ENCODE results near the gene YAP1.

DNA sequence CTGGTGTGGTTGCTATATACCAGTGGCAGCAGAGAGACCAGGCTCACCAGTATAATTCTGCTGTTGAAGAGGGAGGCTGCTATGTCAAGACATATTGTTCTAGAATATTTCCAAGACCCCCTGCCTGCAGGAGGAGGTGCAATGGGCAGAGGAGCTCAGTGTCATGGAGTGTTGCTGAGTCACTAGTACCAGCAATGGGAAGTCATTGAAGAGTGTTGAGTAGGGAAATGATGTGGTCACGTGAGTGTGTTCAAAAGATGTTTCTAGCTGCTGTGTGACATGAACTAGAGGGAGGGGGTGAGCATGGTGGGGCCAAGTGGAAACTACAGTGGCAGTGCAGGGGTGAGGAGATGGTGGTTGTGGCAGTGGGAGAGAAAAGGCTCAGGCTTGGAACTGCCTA is 130.8 kb downstream of the YAP1 start:
- TF ChIP-seq CTCF (IDR thresholded peaks at IDR 0.05; ENCODE audit: low read length) (no peak), EZH2 (optimal IDR thresholded peaks at IDR 0.05; ENCODE audit: low read depth, low read length) (no peak), EZH2phosphoT487 (IDR thresholded peaks at IDR 0.05; ENCODE audit: low read length) (no peak)

Measured in MM.1S (cell line).